Endothelial cell of umbilical vein (primary cell): ENCODE measurements around the gene DLG1.

Source experiments
- CTCF ChIP-seq, 2 donors: IDR thresholded peaks; 1 replicate in 1 of 2; 2 replicates in 1 of 2; pipeline ENCODE4 v1.5.1; 2011; ENCODE audit warnings: low read length in 2 of 2, mild to moderate bottlenecking in 2 of 2, moderate library complexity in 2 of 2, control low read depth in 1 of 2, inconsistent platforms in 1 of 2, low read depth in 1 of 2; ENCODE audit not compliant: insufficient read depth in 1 of 2; ENCODE audit errors: extremely low read depth in 1 of 2
- EZH2 ChIP-seq: IDR thresholded peaks from 2 replicates; pipeline ENCODE4 v1.6.1; 2012; ENCODE audit warnings: borderline replicate concordance, low read depth, mild to moderate bottlenecking, moderate library complexity, low read length, inconsistent platforms; ENCODE audit not compliant: severe bottlenecking
- POLR2A ChIP-seq: IDR thresholded peaks from 2 replicates; pipeline ENCODE4 v1.6.1; 2012; ENCODE audit warnings: low read depth, mild to moderate bottlenecking, control low read depth, low read length
- TF ChIP-seq, protein P1 (sequence below): IDR thresholded peaks from 2 replicates; pipeline ENCODE4 v1.6.1; 2011; ENCODE audit not compliant: insufficient read depth, insufficient read length

DNA sequence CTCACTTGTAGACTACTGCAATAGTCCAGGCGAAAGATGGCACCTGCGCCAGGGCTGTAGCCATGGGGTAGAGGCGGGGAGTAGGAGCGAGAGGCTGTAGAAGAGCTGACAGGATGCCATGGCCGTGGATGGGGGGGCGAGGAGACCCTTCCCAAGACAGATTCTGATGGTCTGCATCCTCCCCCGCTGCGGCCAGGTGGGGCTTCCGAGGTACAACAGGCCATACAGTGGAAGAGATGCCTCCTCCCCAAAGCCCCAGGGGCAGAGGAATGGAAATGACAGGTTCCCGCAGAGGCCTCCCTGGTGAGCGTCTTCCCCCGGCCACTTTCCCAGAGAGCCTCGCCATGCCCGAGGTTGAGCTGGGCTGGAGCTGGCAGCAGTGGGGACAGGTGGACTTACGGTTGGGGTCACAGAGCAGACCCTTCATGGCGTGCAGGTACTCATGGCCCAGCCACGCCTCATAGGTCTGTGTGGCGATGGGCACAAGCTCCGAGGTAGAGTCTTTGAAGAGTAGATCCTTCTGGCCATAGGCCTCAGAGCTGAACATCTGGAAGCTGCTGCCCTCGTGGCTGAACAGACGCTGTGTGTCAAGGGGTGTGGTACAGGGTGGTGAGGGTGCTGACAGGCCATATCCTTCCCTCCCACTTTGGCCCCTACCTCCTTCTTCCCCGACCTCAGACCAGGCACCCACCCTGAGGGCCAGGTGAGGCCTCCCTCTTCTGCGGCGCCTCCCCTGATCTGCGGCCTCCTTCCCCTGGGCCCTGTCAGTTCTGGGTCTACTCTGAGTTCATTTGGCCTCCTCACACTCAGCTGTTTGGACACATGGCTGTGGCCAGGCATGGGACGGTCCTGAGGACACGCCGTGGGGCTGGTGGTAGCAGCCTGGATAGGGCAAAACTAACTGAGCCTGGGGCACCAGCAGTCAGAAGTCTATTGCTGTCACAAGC lies 282.3 kb downstream of the DLG1 start:
- no peak for TF ChIP-seq CTCF (IDR thresholded peaks at IDR 0.05; ENCODE audit: extremely low read depth in 1 of 2, insufficient read depth in 1 of 2, low read depth in 1 of 2, low read length in 2 of 2)
- no peak for TF ChIP-seq POLR2A
- TF ChIP-seq, protein P1, sequence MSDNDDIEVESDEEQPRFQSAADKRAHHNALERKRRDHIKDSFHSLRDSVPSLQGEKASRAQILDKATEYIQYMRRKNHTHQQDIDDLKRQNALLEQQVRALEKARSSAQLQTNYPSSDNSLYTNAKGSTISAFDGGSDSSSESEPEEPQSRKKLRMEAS = no peak
- TF ChIP-seq EZH2 = no peak
